ENCODE data around the gene FAM120A. TPM values are rescaled to one million over a fixed set of nuclear protein-coding genes. Genes with fewer than 3 reads are reported as not detected.
A peak's percentile ranks its signal among the peaks of the same experiment; 100 is the strongest.

The FAM120A gene
- total RNA-seq, 2 donors from 2014 or later = 56.8 to 77.5 TPM

DNA sequence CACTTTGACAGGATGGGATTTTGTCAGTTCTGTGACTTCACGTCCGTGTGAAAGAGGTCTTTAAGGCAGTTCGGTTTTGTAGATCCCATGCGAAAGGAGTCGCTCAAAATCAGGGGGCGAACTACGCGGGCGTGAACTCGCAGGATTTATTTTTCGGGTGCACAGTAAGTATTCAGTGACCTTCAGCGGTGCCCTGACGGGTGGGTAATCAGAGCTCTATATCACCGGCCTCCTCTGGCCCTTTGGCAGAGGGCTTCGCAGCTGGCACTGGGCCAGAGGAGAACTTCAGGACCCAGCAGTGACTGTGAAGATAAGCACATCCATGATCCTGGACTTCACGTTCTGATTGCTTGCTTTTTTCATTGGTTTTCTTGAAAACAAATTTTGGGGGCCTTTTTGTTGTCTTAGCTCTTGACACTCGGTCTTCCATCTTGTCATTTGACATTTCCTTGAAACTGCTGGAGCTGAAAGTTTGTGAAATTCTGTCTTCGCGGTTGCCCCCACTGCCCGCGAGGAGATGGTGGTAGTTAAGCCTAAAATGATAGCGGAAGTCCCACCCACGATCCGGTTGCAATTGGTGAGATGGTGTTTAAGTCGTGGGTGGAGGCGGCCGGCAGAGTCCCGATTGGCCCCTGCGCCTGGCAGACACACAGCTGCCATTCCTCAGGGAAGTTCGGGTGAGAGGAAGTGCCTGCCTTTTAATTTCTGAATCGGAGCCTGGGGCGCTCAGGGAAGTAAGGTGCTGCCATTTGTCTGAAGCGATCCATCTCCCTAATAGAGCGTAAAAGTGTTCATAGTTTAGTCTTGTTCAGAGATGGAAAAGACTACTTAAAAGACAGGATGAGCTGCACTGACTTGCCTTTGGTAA, 1.8 kb downstream of the FAM120A start, which contains the start of gene FAM120AOS:
Gene FAM120AOS (minus strand): TSS at position 535 of the 868 bp plus-strand sequence. CDS start 872 bp downstream, outside the sequence.
- WGBS, 2 donors = 0 to 1% methylated on average over 32 to 34 of the region's 34 CpGs
- TF ChIP-seq POLR2A (IDR thresholded peaks at IDR 0.05) (peak in 2 of 3 donors; percentile 56 to 72), CTCF (IDR thresholded peaks at IDR 0.05) (peak in 1 of 7 experiments; percentile 12)
- Histone ChIP-seq H3K36me3 (replicated peaks in 1 of 2; ENCODE audit: insufficient read depth in 1 of 2, low read depth in 2 of 2) (peaks cover 0 to under 1% of the 10 kb centered on the region in 2 donors), H3K9me3 (no peaks in the 10 kb centered on the region), H3K27me3 (no peaks in the 10 kb centered on the region), H3K4me1 (peaks cover 58% of the 10 kb centered on the region), H3K4me3 (peak within 1 kb of the TSS; percentile 87 to 91), H3K27ac (peak within 1 kb of the TSS; percentile 93 to 98 (median 96))
- peak; percentile 75 for ATAC-seq
- peak; percentile 88 to 95 (median 92) for DNase-seq
- intact Hi-C loops (cut with DNase I) = loop anchor here (10.0 kb wide), 1 partner anchor 268 kb away; the partner anchor contains the start of gene WNK2

DNA sequence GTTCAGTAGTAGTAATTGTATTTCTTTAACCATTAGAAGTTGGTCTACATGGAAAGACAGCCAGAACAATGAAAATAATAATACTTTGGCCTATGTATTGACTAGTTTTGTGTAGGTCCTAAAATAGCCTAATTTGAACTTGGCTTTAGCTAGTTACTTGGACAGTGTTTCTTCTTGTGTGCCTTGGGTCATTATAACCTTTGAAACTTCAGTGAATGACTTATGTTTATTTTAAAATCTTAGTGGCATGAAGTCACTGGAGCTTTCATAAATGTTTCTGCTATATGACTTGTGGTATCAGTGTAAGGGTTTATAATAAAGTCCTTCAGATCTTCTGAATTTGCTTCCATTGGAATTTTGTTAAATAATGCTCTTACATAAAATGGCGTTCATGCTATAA, 4.5 kb downstream of the FAM120A start:
- H3K27me3 ChIP-seq = no peaks in the 10 kb centered on the region
- intact Hi-C loops (cut with DNase I) = loop anchor here (10.0 kb wide), 1 partner anchor 271 kb away; the partner anchor contains the start of gene WNK2
- H3K4me3 ChIP-seq = no peak overlapping the region
- no peak for ATAC-seq
- H3K27ac ChIP-seq = no peak overlapping the region
- WGBS, 2 donors = 87 to 90% methylated on average over 1 of the region's 1 CpG
- no peaks in the 10 kb centered on the region for H3K9me3 ChIP-seq
- DNase-seq = no peak
- no peaks in the 10 kb centered on the region for H3K36me3 ChIP-seq (replicated peaks in 1 of 2; ENCODE audit: insufficient read depth in 1 of 2, low read depth in 2 of 2)
- no peak for TF ChIP-seq POLR2A (IDR thresholded peaks at IDR 0.05)
- TF ChIP-seq CTCF (IDR thresholded peaks at IDR 0.05) = no peak
- H3K4me1 ChIP-seq = peaks cover 58% of the 10 kb centered on the region

GRCh38 chr9:93456504-93456903, 5.0 kb downstream of the FAM120A start:
- TF ChIP-seq CTCF (IDR thresholded peaks at IDR 0.05) = no peak
- TF ChIP-seq POLR2A (IDR thresholded peaks at IDR 0.05) = no peak
- Histone ChIP-seq H3K27me3 (no peaks in the 10 kb centered on the region), H3K4me1 (peaks cover 60% of the 10 kb centered on the region), H3K27ac (no peak overlapping the region), H3K36me3 (replicated peaks in 1 of 2; ENCODE audit: insufficient read depth in 1 of 2, low read depth in 2 of 2) (no peaks in the 10 kb centered on the region), H3K4me3 (no peak overlapping the region), H3K9me3 (no peaks in the 10 kb centered on the region)
- DNase-seq (no peak), ATAC-seq (no peak)
- intact Hi-C loops (cut with DNase I) = loop anchor here (10.0 kb wide), 1 partner anchor 272 kb away; the partner anchor contains the start of gene WNK2
- 41 to 64% methylated on average over 2 of the region's 2 CpGs for WGBS, 2 donors

DNA sequence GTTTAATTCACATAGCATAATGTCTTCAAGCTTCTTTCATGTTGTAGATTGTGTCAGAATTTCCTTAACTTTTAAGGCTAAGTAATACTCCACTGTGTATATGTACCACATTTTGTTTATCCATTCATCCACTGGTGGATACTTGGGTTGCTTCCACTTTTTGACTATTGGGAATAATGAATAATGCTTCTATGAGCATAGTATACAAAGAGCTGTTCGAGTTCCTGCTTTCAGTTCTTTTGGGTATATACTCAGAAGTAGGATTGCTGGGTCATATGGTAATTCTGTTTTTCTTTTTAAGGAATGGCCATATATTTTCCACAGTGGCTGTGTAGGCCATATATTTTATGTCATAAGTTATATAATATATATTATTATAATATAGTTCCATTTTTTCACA, 5.5 kb downstream of the FAM120A start:
- H3K9me3 ChIP-seq = no peaks in the 10 kb centered on the region
- WGBS, 2 donors = 80 to 89% methylated on average over 1 of the region's 1 CpG

More for the DNA sequence above, 5.5 kb downstream of the FAM120A start:
- no peak for ATAC-seq
- intact Hi-C loops (cut with DNase I) = loop anchor here (10.0 kb wide), 1 partner anchor 272 kb away; the partner anchor contains the start of gene WNK2
- Histone ChIP-seq H3K4me1 (peaks cover 60% of the 10 kb centered on the region), H3K36me3 (replicated peaks in 1 of 2; ENCODE audit: insufficient read depth in 1 of 2, low read depth in 2 of 2) (no peaks in the 10 kb centered on the region), H3K27ac (no peak overlapping the region), H3K27me3 (no peaks in the 10 kb centered on the region), H3K4me3 (no peak overlapping the region)
- DNase-seq = no peak
- no peak for TF ChIP-seq POLR2A (IDR thresholded peaks at IDR 0.05)
- no peak for TF ChIP-seq CTCF (IDR thresholded peaks at IDR 0.05)

Measured in body of pancreas (tissue), 4 donors.